Retinal pigment epithelial cell (primary cell): Measurements from ENCODE around the gene NDUFS3.

Experiments
- DNase-seq: peaks from one replicate; pipeline ENCODE4 v3.0.0-alpha.2; 2010; ENCODE audit warnings: low read depth
- H3K4me3 ChIP-seq: 2 replicates; pipeline ENCODE4 v1.5.1; 2011; ENCODE audit warnings: mild to moderate bottlenecking, low read length, control low read depth, moderate library complexity
- CTCF ChIP-seq: conservative IDR thresholded peaks from 2 replicates; pipeline ENCODE4 v1.5.1; 2011; ENCODE audit warnings: low read depth, low read length, control low read depth, inconsistent platforms

The NDUFS3 gene

GRCh38 chr11:47593492-47593933, 14.6 kb downstream of the NDUFS3 start:
- H3K4me3 ChIP-seq, result peak overlapping the region; percentile 28
- no peak for DNase-seq
- TF ChIP-seq CTCF, result no peak

- no peak for TF ChIP-seq CTCF
- DNase-seq, result no peak
- H3K4me3 ChIP-seq, result peak within 1 kb of the TSS; percentile 28
Observed at GRCh38 chr11:47593934-47594855, 15.3 kb downstream of the NDUFS3 start, which contains the start of gene C1QTNF4. C1QTNF4 (minus strand) TSS chr11:47594411; CDS start chr11:47590810, 3,601 bp downstream.

- DNase-seq, result no peak
- H3K4me3 ChIP-seq, result no peak overlapping the region
- TF ChIP-seq CTCF, result no peak
Observed at GRCh38 chr11:47595029-47595428, 16.2 kb downstream of the NDUFS3 start.

- DNase-seq, result no peak
- no peak for TF ChIP-seq CTCF
- no peak overlapping the region for H3K4me3 ChIP-seq
Observed at GRCh38 chr11:47595967-47596366, 17.1 kb downstream of the NDUFS3 start.

- no peak overlapping the region for H3K4me3 ChIP-seq
- no peak for TF ChIP-seq CTCF
- DNase-seq, result no peak
Observed at GRCh38 chr11:47599902-47600301, 21.0 kb downstream of the NDUFS3 start.

GRCh38 chr11:47603295-47603694, 24.4 kb downstream of the NDUFS3 start:
- no peak for TF ChIP-seq CTCF
- H3K4me3 ChIP-seq, result no peak overlapping the region
- no peak for DNase-seq

GRCh38 chr11:47605921-47606320, 27.0 kb downstream of the NDUFS3 start:
- H3K4me3 ChIP-seq, result no peak overlapping the region
- DNase-seq, result no peak
- TF ChIP-seq CTCF, result no peak
